HG03469 (cell line): ENCODE results near the gene KIF17.
"Not testable (repeated sequence)": the region's sequence is repeated elsewhere in the genome, so short reads cannot be mapped to it uniquely, and the experiment has no call there.

Experiments
- ATAC-seq: cut with Tn5 transposase; IDR thresholded peaks from one replicate; pipeline ENCODE4 v1.9.1; 2021; ENCODE audit warnings: mild to moderate bottlenecking, moderate library complexity, moderate number of reproducible peaks; ENCODE audit not compliant: unreplicated experiment

The KIF17 gene

DNA sequence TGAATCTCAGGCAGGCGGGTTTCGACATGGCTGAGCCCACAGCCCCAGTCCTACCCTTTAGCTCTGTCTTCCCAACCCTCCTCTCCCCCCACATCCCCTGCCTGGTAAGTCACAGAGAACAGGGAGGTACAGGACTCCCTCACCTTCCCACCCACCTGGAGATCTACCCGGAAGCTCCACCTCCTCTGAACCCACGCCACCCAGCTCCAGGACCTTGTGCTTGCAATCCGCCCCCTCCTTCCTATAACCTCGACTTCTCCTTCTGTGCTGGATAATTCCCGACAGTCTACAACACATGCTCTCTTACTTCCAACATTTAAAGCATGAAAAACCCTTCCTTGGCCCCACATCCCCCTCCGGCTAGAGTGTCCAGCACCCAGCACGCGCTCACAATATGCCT lies 22.3 kb downstream of the KIF17 start:
- ATAC-seq = no peak

DNA sequence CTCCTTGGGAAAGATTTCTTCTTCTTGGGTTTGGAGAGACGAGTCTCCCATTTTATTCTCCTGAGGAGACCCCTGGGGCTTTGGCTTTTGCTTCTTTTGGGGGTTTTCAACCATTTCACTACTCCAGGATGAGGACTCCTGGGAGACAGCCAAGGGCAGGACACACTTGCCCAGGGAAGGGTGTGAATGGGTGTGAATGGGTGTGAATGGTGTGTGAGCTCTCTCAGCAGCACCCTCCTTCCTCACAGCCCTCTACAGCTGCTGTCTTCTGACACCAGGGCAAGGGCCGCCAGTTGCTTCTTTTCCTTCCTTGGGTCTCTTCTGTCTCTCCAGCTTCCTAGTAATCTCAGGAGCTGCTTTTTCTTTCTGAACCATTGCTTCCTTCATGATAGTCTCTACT lies 24.2 kb downstream of the KIF17 start:
- no peak for ATAC-seq

DNA sequence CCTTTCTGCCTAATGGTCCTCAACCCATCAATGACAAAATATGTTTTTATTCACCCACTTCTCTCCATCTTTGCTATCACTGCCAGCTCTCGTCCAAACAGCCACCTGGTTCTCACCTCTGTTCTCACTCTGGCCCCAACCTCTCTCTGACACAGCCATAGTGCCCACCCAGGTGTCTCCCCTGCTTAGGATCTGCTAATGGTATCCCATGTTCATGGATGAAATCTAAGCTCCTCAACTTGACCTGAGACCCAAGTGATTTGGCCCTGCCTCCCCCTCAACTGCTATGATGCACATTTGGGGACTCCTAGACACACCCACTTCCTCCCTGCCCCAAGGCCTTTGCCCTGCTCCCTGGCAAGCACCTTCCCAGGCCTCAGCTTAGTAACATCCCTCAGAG lies 25.9 kb downstream of the KIF17 start:
- no peak for ATAC-seq

DNA sequence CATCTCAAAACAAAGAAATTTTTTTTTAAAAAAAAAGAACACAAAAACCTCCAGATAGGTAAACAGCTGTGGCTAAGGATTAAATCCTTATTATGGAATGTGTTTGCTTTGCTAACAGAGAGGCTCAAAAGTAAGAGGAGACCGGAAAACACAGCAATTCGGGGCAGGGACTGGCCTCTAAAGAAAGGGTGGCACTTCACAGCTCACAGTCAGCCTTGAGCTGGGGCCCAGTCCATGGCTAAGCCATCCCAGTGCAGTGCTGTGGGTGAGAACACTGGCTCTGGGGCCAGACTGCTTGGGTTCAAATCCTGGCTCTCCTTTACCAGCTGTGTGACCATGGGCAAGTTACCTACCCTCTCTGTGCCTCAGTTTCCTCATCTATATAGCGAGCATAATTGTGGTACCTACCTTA lies 28.2 kb downstream of the KIF17 start:
- ATAC-seq = no peak

DNA sequence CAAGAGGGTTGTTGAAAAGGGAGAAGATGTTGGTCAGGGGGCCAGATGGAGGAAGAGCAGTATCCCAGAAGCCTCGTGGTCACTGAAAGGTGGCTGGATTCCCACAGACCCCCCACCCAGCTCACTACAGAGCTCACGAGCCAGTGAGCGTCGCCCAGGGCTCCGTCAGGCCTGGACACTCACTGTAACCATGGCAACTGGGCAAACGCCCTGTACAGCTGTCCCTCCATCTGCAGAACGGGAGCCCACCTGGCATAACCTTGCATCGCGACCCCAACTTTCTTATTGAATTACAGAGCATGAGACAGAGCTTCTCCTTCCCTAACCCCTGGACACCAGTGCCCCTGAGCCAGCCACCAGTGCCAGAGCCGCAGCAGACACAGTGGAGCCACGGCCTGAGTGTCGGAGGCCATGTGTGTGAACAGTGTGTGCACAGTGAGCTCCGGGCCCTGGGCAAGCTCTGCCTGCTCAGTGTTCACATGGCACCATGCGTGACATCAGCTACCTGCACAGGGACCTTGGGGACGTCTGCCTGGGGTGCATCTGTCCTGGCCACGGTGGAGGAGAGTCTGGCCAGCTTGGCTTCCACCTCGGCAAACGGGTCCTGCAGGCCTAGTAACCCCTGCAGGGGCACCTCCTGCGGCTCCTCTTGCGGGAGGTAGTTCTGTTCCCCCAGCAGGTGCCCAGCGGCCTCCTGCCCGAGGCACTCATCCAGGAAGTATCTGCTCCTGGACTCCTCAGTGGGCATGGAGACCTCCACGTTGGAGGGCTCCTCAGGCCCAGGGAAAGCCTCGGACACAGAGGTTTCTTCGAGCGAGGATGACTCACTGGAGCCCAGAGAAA lies 30.7 kb downstream of the KIF17 start:
- no peak for ATAC-seq

- no peak for ATAC-seq
These were observed 32.1 kb downstream of the KIF17 start for GRCh38 chr1:20685741-20686140.

DNA sequence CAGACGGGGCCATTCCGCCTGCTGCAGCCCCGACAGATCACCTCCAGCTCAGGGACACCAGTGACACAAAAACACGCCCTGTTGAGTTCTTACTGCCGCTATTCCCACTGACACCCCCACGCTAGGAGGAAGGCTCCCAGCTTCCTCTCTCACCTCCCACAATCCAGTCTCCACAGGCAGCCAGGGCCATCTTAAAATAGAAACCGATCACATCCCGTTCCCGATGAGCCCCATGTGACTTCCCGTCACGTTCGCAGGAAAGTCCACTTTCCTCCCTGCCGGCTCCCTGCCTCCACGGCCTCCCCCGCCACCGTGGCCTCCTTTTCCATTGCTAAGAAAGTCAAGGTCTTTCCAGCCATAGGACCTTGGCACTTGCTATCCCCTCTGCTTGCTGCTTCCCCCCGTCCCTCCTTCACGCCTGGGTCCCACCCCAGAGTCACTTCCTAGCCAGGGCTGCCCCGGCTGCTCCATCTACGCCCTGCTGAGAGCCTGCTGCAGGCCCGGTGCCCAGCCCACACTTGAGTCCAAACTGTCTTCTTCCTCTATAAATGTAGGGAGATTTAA lies 32.6 kb downstream of the KIF17 start:
- no peak for ATAC-seq

- ATAC-seq = no peak
These were observed 33.2 kb downstream of the KIF17 start for GRCh38 chr1:20684651-20685050.

DNA sequence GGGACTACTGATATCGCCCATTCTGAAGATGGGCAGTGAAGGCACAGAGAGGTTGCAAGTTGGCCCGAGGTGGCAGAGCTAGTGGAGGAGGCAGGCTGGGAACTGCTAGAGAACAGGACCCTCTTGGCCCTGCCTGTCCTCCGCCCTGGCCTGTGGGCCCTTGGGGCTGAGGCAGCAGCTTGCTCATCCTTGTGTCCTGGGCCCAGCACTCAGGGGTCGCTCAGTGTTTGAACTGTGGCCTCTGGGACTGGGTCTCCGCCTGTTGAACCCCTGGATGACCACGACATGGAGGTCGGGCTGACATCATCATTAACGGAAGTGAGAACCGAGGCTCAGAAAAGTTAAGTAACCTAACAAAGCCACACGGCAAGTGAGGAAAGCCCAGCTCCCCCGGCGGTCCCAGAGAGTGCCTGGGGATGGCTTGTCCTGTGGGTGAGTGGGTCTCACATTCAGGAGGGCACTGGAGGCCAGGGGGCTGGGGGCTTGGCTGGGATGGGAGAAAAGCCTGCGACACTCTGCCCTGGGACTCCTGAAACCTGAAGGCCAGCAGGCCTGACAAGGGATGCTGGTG lies 33.7 kb downstream of the KIF17 start:
- ATAC-seq = no peak

GRCh38 chr1:20683614-20684013 lies 34.2 kb downstream of the KIF17 start:
- no peak for ATAC-seq

GRCh38 chr1:20682571-20683236 lies 35.1 kb downstream of the KIF17 start:
- no peak for ATAC-seq

- ATAC-seq = no peak
These were observed 35.8 kb downstream of the KIF17 start for GRCh38 chr1:20681999-20682398.

- ATAC-seq = no peak
These were observed 37.5 kb downstream of the KIF17 start for GRCh38 chr1:20680269-20680668.

DNA sequence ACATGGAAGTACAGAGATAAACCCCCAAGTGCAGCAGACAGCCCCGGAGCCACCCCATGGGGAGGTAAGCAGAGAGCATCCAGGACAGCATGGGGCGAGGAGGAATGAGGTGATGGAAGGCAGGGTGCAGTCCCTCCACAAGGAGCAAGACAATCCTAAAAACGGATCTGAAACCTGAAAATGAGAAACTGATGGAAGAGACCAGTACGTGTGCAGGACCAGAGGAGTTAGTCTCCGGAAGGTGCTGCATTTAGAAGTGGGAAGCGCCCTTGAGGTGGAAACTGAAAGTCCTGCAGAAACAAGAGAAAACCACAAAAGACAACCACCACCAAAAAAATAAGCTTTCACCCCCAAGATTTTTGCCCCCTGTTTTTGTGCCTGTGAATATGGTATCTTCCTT lies 39.2 kb downstream of the KIF17 start:
- ATAC-seq = no peak

GRCh38 chr1:20673626-20674025 lies 44.2 kb downstream of the KIF17 start:
- ATAC-seq = not testable (repeated sequence)

DNA sequence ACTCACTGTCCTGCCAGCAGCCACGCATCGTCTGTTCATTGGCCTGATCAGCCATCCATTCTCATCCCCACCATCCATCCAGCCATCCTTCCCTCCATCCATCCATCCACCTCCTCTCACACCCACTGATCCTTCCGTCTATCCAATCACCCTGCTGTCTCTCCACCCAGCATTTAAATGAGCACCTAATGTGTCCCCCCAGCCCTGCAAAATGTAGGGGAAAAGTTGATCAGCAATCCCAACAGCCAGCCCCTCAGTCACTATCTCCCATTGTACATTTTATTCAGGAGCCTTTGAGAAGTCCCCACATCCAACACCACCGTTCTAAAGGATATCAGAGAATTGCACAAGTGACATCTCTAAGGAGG lies 45.6 kb downstream of the KIF17 start:
- ATAC-seq = no peak

DNA sequence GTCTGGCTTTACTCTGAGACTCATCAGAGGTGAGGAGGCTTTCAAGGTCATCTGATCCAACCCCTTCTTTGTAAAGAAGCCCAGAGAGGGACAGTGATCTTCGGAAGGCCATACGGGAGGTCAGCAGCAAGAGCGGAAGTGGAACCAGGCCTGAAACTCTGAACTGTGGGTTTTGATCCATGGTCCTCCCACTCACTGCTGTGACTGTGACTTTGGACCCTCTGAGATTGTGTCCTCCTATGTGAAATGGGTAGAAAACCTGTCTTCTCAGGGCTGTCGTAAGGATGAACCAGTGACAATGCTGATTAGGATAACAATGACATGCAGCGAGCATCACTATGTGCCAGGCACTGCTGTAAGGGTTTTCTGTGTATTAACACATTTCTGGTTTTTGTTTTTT lies 46.9 kb downstream of the KIF17 start:
- ATAC-seq = no peak

GRCh38 chr1:20668581-20668980 lies 49.2 kb downstream of the KIF17 start:
- ATAC-seq = no peak

GRCh38 chr1:20666804-20667203 lies 51.0 kb downstream of the KIF17 start:
- no peak for ATAC-seq

DNA sequence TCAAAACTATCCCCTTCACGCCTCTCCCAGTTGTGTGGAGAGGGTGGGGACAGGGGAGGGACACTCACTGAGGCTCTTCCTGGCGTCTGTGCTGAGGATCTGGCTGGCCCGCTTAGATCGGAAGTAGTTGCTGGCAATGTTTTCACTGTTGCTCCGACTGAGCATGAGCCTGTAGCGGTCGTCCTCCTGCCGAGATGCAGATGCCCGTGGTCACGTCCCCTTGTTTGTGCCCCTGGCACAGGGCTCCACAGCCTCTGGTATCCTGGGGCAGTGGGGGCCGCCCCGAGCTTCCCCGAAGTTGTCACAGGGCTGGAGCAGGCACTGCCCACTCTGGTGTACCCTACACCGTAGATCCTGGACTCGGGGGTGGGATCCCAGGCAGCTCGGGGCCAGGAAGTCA lies 51.7 kb downstream of the KIF17 start:
- no peak for ATAC-seq

DNA sequence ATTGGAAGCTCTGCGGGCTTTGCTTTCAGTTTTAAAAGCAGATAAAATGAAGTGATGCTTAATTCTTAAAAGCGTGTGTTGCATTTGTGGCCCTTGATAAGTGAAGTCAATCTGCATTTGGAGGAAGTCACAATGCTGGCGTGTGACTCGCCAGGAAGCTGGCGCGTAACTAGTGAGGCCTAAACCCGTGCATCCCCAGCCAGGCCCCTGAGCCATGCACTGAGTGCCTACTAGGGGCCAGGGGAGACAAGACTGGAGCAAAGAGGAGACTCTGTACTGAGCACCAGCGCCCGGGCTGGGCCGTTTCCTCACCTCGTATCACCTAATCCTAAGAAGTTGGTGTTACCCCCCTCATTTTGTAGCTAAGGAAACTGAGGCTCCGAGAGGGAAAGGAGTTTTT lies 52.1 kb downstream of the KIF17 start:
- no peak for ATAC-seq
